Natural killer cell (primary cell): ENCODE data around the gene SLC9A8. TPM values are rescaled to one million over a fixed set of nuclear protein-coding genes. Genes with fewer than 3 reads are reported as not detected.

Source experiments
- ATAC-seq, 3 donors: fragments of 150-1000 bp in 2 of 3; fragments of 200-7000 bp in 1 of 3; cut with Tn5 transposase; 1 replicate in 1 of 3; 2 replicates in 2 of 3; pipeline ENCODE4 v1.10.0; 2021; ENCODE audit warnings: mild to moderate bottlenecking in 2 of 3, moderate library complexity in 2 of 3
- DNase-seq, 2 donors: peaks; one replicate each; pipeline versions ENCODE4 v3.0.0 to v3.0.0-alpha.2; 2013 to 2021; ENCODE audit warnings: mixed read lengths in 1 of 2
- H3K27ac ChIP-seq: one replicate; pipeline ENCODE4 v1.5.1; 2013; ENCODE audit warnings: mild to moderate bottlenecking, low read length
- H3K27me3 ChIP-seq: one replicate; pipeline ENCODE4 v1.6.1; 2013; ENCODE audit warnings: low read length; ENCODE audit not compliant: control insufficient read depth, insufficient read depth
- H3K36me3 ChIP-seq: one replicate; pipeline ENCODE4 v1.6.1; 2013; ENCODE audit warnings: low read length; ENCODE audit not compliant: control insufficient read depth, insufficient read depth
- H3K4me1 ChIP-seq: one replicate; pipeline ENCODE4 v1.6.1; 2013; ENCODE audit warnings: low read length; ENCODE audit not compliant: control insufficient read depth, insufficient read depth
- H3K4me3 ChIP-seq: one replicate; pipeline ENCODE4 v1.5.1; 2013; ENCODE audit warnings: low read length
- H3K9me3 ChIP-seq: one replicate; pipeline ENCODE4 v1.6.1; 2013; ENCODE audit warnings: low read length; ENCODE audit not compliant: control insufficient read depth, insufficient read depth
- H3K27ac Mint-ChIP-seq, 2 donors: one replicate each; pipeline ENCODE4 v1.8.0; 2022; ENCODE audit warnings: mild to moderate bottlenecking in 2 of 2, mixed read lengths in 2 of 2, moderate library complexity in 1 of 2
- H3K27me3 Mint-ChIP-seq, 2 donors: one replicate each; pipeline ENCODE4 v1.8.0; 2022; ENCODE audit warnings: low read depth in 2 of 2, mixed read lengths in 2 of 2
- H3K36me3 Mint-ChIP-seq: one replicate; pipeline ENCODE4 v1.8.0; 2022; ENCODE audit warnings: mixed read lengths
- H3K4me1 Mint-ChIP-seq, 2 donors: one replicate each; pipeline ENCODE4 v1.8.0; 2022; ENCODE audit warnings: mixed read lengths in 2 of 2
- H3K4me3 Mint-ChIP-seq: one replicate; pipeline ENCODE4 v1.8.0; 2022; ENCODE audit warnings: mild to moderate bottlenecking, moderate library complexity, mixed read lengths
- H3K9me3 Mint-ChIP-seq, 2 donors: one replicate each; pipeline ENCODE4 v1.8.0; 2022; ENCODE audit warnings: mixed read lengths in 2 of 2
- CTCF ChIP-seq: fragments of 200-600 bp; IDR thresholded peaks from one replicate; pipeline ENCODE4 v1.8.0; 2022; ENCODE audit warnings: antibody characterized with exemption
- WGBS: methylation state at CpG from one replicate; pipeline ENCODE4 v1.1.7; 2013; ENCODE audit warnings: missing lambda C conversion rate; ENCODE audit not compliant: insufficient coverage; 5-methylcytosine and 5-hydroxymethylcytosine counted together
- intact Hi-C: fragments of 100-400 bp; cut with micrococcal nuclease; formaldehyde crosslinking; loops from one replicate; pipeline ENCODE4 v1.14.2; 2022
- total RNA-seq, 4 donors: library from RNA; stranded (reverse); fragments of 120-200 nt in 1 of 4; gene quantifications; one replicate each; pipeline versions ENCODE4 v1.2.3 to v1.2.4, GENCODE V29; 2013 to 2022

SLC9A8 gene
- total RNA-seq, 3 donors from 2014 or later (not counting 1 experiment from before 2014, with no cell fraction given), result 54.5 to 68.7 (median 58.8) TPM

- Mint-ChIP-seq H3K36me3 (peaks cover 13% of the 10 kb centered on the region), H3K4me1 (peaks cover 25 to 37% of the 10 kb centered on the region in 2 donors), H3K27ac (peak overlapping the region; percentile 48 to 52), H3K27me3 (no peaks in the 10 kb centered on the region), H3K4me3 (no peak overlapping the region), H3K9me3 (no peaks in the 10 kb centered on the region)
- no peaks in the 10 kb centered on the region for H3K27me3 ChIP-seq
- intact Hi-C loops, result no loop called here
- peaks cover 10% of the 10 kb centered on the region for H3K4me1 ChIP-seq
- WGBS, result 98% methylated on average over 7 of the region's 7 CpGs
- H3K4me3 ChIP-seq, result no peak overlapping the region
- no peaks in the 10 kb centered on the region for H3K9me3 ChIP-seq
- DNase-seq, result no peak
- peaks cover 42% of the 10 kb centered on the region for H3K36me3 ChIP-seq
- TF ChIP-seq CTCF, result no peak
- ATAC-seq, result no peak
- no peak overlapping the region for H3K27ac ChIP-seq
Measured at GRCh38 chr20:49825521-49826033, 12.9 kb downstream of the SLC9A8 start.

DNA sequence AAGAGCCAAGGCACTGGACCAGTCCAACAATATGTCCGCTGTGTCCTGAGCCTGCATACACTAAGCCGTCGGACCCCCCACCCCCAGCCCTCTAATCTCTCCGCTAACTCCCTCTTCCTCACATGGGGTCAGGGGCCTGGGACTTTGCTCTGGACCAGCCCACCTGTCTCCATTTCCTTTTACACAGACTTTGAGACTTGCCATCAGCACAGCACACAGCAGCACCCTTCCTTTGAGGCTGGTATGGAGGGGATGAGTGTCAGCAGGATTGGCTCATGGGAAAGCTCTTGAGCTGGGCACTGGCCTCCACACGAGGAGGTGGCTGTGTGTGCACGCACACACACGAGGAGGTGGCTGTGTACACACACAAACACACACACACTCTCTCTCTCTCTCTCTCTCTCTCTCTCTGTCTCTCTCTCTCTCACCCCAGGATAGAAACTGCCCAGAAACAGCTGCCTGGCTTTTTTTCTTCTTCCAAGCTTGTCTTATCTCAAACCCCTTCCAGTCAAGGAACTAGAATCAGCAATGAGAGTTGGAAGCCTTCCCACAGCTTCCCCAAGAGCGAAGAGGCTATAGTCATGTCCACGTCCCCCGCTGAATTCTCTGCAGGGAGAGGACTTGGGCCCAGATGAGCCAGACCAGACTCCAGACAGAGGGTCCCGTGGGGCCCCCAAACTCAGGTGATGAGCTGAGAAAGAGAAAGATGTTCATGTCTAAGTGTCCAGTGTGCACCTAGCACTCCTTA, 18.6 kb downstream of the SLC9A8 start:
- Mint-ChIP-seq H3K36me3 (peaks cover 14% of the 10 kb centered on the region), H3K9me3 (no peaks in the 10 kb centered on the region), H3K4me3 (no peak overlapping the region), H3K27ac (peak overlapping the region; percentile 12), H3K27me3 (no peaks in the 10 kb centered on the region), H3K4me1 (peaks cover 16 to 23% of the 10 kb centered on the region in 2 donors)
- no peak for DNase-seq
- Histone ChIP-seq H3K36me3 (peaks cover 28% of the 10 kb centered on the region), H3K27me3 (no peaks in the 10 kb centered on the region), H3K27ac (no peak overlapping the region), H3K4me1 (no peaks in the 10 kb centered on the region), H3K4me3 (no peak overlapping the region), H3K9me3 (no peaks in the 10 kb centered on the region)
- WGBS, result 94% methylated on average over 11 of the region's 11 CpGs
- peak in 1 of 3 donors; percentile 2 for ATAC-seq
- intact Hi-C loops, result no loop called here
- TF ChIP-seq CTCF, result no peak

GRCh38 chr20:49831770-49832631, 19.4 kb downstream of the SLC9A8 start:
- H3K27ac ChIP-seq, result no peak overlapping the region
- TF ChIP-seq CTCF, result no peak
- intact Hi-C loops, result no loop called here
- peaks cover 14% of the 10 kb centered on the region for H3K36me3 Mint-ChIP-seq
- H3K4me1 ChIP-seq, result no peaks in the 10 kb centered on the region
- DNase-seq (no peak), ATAC-seq (peak in 1 of 3 donors; percentile 20)
- peaks cover 24% of the 10 kb centered on the region for H3K36me3 ChIP-seq
- WGBS, result 95% methylated on average over 11 of the region's 12 CpGs
- no peaks in the 10 kb centered on the region for H3K9me3 Mint-ChIP-seq
- no peaks in the 10 kb centered on the region for H3K27me3 ChIP-seq
- H3K9me3 ChIP-seq, result no peaks in the 10 kb centered on the region
- no peaks in the 10 kb centered on the region for H3K27me3 Mint-ChIP-seq
- H3K4me3 ChIP-seq, result no peak overlapping the region
- H3K4me1 Mint-ChIP-seq, result peaks cover 19 to 23% of the 10 kb centered on the region in 2 donors
- H3K4me3 Mint-ChIP-seq, result no peak overlapping the region
- peak overlapping the region; percentile 29 to 80 for H3K27ac Mint-ChIP-seq
